Hematopoietic multipotent progenitor cell treated with erythropoietin and hydrocortisone succinate and interleukin-3 and kit ligand, for 15 days (in vitro differentiated cells): ENCODE results near the gene UBAP2L.
A peak's percentile ranks its signal among the peaks of the same experiment; 100 is the strongest.
"Not testable (repeated sequence)": the region's sequence is repeated elsewhere in the genome, so short reads cannot be mapped to it uniquely, and the experiment has no call there.

ENCODE experiments used
- DNase-seq: peaks from one replicate; pipeline ENCODE4 v3.0.0-alpha.2; 2015; ENCODE audit warnings: low spot score

Gene UBAP2L

DNA sequence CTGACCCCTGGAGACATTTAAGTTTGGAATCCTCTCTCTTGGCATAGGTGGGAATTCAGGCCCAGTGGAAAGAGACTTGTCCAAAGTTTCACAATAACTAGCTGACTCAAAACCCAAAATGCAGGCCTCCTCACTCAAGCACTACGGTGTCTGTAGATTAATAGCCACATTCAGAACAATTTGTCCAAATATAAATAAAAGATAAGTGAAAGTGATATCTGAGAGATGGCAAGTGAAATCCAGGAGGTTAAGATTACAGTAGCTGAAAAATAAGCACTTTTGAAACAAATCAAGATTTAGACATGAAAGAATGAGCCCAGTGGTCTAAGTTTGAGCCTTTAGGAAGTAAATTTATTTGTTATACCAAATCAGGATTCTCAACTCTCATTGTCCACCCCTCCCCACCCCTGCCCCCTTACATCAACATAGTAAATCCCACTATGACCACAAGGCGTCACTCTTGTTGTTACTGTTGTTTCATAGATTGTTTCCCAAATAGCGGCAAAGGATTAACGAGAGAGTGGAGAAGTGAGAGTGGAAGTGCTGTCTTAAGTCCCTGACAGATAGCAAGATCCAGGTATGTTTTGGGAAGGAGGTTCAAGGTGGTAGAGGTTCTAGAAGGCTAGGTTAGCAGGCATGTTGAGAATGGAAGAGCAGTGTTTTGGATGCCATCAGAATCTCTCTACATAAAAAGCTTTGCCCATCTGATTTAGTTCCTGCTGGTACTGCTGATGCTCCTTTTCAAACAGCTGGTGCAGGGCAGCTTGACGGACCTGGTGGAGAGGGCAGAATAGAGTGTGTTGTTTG is 21.8 kb upstream of the UBAP2L start:
- peak; percentile 65 for DNase-seq

DNA sequence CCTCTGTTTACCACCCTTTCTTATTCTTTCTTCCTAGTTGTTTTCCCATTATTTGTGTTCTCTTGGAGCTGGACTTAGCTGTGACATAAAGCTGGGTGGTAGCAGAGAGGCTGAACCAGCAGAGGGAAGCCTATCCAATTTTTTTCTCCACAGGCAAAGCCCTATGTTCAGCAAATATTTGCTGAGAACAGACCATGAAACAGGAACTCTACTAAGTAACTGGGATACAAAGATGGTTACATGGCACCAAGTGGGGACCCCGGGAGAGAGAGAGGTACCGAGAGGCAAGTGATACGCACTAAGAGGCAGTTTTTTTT is 21.2 kb upstream of the UBAP2L start:
- no peak for DNase-seq

DNA sequence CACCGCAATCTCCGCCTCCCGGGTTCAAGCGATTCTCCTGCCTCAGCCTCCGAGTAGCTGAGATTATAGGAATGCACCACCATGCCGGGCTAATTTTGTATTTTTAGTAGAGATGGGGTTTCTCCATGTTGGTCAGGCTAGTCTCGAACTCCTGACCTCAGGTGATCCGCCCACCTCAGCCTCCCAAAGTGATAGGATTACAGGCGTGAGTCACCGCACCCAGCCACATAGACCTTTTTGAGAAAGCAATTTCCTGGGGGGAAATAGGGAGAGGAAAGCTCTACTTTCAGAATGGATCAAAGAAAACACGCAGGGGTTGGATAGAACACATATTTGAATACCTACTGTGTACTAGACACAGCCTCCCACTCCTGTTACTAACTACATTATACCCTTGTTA is 15.0 kb upstream of the UBAP2L start:
- DNase-seq: not testable (repeated sequence)

- no peak for DNase-seq
These were observed 14.6 kb upstream of the UBAP2L start, which contains the start of gene CFAP141 for GRCh38 chr1:154206196-154206595. Gene CFAP141 (minus strand): TSS chr1:154206333. CDS start chr1:154206307, 26 bp downstream.

DNA sequence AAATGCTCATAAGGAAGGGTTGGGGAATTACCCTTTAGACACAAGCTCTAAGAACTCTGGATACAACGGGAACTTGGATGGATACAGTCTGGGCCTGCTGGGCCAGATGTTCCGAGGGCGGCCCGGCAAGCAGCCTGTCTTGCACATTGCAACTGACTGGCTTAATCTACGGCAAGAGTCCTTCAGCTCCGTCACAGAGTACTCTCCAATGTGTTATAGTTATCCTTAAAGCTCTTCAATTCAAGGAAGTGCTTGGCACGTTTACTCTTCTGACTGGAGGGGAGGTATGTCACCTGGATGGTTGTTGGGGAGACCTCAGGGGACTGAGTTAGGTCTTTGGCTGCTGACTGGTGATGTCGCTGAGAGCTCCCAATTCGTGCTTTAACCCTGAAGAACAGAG is 13.5 kb upstream of the UBAP2L start:
- no peak for DNase-seq

DNA sequence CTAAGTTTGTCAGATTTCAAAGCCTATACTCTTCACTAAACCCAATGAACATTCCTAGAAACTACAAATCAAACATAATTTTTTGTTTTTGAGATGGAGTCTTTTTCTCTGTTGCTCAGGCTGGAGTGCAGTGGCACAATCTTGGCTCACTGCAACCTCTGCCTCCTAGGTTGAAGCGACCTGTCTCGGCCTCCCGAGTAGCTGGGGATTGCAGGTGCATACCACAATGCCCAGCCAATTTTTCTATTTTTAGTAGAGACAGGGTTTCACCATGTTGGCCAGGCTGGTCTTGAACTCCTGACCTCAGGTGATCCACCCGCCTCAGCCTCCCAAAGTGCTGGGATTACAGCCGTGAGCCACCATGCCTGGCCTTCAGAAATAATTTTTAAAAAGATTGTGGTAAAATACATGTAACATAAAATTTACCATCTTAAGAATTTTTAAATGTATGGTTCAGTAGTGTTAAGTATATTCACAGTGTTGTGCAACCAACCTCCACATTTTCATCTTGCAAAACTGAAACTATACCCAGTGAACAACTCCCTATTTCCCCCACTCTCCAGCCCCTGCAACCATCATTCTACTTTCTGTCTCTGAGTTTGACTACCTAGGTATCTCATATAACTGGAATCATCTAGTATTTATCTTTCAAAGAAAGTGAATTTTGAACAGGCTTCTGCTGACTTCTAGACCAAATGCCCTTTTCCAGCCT is 11.9 kb upstream of the UBAP2L start:
- DNase-seq: no peak

DNA sequence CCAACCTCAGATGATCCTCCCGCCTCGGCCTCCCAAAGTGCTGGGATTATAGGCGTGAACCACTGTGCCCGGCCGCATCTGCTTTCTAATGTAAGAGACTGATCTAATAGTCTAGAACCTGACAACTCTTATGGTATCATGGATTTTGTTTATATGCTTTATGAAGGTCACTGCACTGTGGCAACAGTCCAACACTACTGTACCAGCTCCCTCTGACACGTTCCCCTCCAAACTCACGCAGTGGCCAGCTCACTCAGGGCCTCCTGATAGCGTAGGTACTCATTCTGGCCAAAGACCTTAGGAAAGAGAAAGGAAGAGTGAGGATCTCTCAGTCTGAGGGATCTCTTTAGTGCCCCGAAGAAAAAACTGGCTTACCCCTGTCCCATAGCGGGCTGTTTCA is 8.7 kb upstream of the UBAP2L start:
- no peak for DNase-seq

DNA sequence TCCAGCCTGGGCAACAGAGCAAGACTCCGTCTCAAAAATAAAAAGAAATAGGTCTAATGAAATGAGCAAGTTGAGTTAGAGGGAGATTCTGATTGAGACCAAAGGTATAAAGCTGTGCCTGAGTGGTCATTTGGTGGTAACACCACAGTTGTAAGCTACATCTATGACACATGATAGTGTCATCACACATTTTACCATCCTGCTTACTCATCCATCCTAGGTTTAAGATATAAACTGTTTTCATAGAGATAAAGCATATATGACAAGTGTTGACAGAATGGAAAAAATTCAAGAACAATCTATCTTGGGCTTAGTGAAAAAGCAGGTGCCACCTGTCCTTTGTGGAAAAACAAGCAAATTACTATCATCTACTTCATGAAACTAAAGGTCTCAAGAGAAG is 7.5 kb upstream of the UBAP2L start:
- no peak for DNase-seq

DNA sequence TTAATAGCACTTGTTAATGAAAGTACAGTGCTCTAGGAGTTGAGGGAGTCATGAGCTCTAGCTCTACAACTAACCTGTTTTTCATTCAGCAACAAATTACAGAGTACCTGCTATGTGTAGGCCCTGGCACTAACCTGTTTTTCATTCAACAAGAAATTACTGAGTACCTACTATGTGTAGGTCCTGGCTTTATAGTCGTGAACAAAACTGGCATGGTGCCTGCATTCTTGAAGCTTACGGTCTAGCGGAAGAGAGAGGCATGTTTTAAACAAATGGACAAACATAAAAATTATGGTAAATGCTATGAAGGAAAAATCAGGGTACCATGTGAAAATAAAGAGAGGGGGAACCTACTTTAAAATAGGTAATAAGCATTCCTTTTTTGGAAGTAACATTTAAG is 2.2 kb upstream of the UBAP2L start:
- no peak for DNase-seq

- DNase-seq: peak; percentile 25
These were observed 1.2 kb upstream of the UBAP2L start for GRCh38 chr1:154219541-154219940.

DNA sequence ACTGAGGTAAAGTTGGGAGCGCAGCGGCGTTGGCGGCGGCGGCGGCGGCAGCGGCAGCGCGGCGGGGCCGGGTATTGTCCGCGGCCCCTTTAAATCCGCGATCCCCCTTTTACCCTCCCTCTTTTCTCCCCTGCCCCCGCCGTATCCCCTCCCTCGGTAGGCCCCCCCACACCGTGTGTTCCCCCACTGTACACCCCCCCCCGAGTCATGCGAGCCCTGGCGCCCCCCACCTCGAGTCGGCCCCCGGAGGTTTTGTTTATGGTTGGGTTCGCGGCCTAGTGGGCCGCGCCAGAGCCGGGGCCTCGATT is 169 bp downstream of the UBAP2L start:
- no peak for DNase-seq

DNA sequence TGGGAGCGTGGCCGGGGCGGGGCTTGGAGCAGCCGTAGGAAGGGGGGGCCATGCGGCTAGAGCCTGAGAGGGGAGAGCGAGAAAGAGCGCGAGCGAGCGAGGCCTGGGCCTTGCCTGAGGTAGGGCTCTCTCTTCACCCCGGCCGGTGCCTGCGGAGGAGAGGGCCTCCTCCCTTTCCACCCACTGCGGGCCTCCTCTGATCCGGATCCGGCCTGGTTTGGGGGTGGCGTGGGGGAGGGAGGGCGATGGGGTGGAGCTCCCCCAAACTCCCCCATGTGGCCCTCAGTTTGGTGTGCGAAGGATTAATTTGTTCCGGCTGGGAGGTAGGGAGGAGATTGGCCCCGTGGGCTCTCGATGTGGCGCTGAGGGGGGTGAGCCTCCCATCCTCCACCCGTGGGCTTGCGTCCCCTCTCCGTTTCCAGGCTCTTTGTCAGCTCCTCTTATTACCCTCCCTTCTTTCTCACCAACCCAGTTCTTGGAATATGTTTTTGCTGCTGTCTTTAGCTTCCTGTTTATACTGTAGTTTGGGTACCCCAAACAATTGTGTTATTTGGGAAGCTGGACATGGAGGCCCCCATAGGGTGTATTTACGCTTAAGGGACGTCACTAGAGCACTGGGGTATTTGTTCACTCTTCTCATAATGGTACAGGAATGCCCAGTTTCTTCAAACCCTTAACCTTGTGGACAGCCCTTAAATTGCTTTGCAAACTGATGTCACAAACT is 685 bp downstream of the UBAP2L start:
- DNase-seq: peak; percentile 73

DNA sequence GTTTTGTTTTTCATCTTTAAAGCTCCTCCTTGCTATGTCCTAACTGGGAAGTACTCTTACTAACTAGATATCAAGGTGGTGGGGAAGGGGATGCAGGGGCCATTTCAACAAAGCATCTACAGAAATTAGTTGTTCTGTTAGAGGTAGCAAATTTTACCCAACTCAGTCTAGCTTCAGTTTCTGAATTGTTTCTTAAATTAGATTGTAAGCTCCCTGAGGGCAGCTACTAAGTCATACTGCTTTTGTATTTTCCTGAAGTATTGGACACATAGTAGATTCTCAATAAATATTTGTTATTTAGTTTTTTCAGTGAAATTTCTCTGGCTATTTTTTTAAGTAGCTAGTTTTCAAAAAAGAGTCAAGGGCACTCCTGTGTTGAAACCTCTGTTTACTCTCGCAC is 1.8 kb downstream of the UBAP2L start:
- no peak for DNase-seq

DNA sequence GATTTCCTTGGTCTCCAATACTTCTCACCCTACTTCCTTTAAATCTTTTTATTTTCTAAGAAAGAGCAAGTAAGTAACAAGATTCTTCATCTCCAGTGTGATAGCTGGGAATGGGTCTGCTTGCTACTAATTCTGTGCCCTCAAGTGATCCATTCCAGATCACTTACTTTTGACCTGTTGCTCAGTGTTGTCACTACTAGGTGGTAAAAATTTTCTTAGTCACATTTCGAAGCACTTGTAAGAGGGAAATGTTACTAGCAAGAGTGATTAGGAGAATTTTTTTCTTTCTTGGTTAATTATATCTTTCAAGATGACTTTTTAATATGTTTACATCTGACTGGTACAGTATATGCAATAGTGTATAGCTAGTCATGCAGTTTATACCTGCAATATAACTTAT is 2.2 kb downstream of the UBAP2L start:
- no peak for DNase-seq

GRCh38 chr1:154223621-154224020 is 2.9 kb downstream of the UBAP2L start:
- DNase-seq: no peak

DNA sequence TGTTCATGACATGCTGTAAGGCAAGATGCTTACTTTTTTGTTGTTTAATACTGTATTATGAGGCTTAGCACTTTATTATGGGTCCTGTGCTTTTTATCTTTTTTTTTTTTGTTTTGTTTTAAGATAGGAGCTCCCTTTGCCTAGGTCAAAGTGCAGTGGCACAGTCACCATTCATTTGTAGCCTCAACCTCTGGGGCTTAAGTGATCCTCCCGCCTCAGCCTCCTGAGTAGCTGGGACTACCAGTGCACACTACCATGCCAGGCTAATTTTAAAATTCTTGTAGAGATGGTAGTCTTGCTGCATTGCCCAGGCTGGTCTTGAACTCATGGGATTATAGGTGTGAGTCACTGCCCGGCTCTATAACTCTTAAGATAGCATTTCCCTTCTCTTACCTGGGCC is 4.6 kb downstream of the UBAP2L start:
- DNase-seq: no peak

DNA sequence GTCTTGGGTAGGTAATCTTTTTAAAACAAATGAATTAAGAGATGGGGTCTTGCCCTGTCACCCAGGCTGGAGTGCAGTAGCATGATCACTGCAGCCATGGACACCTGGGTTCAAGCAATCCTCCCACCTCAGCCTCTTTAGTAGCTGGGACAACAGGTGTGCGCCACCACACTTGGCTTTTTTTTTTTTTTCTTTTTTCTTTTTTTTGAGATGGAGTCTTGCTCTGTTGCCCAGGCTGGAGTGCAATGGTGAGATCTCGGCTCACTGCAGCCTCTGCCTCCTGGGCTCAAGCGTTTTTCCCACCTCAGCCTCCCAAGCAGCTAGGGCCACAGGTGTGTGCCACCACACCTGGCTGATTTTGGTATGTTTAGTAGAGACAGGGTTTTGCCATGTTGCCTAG is 10.4 kb downstream of the UBAP2L start:
- not testable (repeated sequence) for DNase-seq

DNA sequence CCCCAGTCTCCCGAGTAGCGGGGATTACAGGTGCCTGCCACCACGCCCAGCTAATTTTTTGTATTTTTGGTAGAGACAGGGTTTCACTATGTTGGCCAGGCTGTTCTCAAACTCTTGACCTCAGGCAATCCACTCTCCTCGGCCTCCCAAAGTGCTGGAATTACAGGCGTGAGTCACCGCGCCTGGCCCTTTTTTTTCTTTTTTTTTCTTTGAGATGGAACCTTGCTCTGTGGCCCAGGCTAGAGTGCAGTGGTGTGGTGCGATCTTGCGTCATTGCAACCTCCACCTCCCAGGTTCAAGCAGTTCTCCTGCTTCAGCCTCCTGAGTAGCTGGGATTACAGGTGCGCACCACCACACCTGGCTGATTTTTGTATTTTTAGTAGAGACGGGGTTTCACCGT is 12.4 kb downstream of the UBAP2L start:
- not testable (repeated sequence) for DNase-seq

GRCh38 chr1:154236855-154237254 is 16.1 kb downstream of the UBAP2L start:
- no peak for DNase-seq

DNA sequence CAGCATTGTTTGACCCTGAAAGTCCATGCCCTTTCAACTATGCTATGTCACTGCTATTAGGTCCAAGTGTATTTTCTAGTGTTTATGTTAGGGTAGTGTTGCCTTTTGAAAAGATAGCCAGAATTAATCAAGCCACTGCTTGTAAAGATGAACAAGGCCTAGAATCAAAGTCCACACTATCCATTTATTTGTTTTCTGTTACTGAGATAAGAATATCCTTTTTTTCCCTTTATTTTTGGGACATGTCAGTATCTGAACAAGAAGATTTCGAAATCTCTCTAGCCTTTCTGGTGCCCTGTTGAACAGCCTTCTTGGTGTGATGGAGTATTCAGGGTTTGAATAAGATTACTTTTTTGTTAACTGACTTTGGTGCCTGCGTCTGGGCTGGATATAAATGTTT is 16.7 kb downstream of the UBAP2L start:
- DNase-seq: no peak

- no peak for DNase-seq
These were observed 17.2 kb downstream of the UBAP2L start for GRCh38 chr1:154237880-154238506.

DNA sequence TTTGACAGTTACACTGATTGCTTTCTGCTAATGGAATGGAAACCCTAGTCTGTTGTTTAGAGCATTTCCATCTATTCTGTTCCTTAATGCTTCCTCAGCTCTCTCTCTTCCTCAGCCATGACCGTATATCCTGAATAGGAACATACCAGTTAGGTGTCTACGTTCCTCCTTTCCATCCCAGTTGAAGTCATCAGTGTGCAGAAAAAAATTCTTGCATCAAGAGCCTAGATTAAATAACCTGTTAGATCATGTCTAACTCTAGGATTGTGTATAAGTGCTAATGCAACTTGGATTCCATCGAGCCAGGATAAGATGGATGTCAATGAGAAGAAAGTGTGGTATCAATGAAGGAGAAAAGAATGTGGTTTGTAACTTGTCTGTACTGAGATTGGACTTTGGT is 18.7 kb downstream of the UBAP2L start:
- DNase-seq: no peak

GRCh38 chr1:154240294-154240833 is 19.6 kb downstream of the UBAP2L start:
- no peak for DNase-seq
